ENCODE results near the gene TOM1L1.

GRCh38 chr17:54876656-54877195 lies 23.9 kb upstream of the TOM1L1 start:
- TF ChIP-seq POLR2AphosphoS5 (IDR thresholded peaks at IDR 0.05; ENCODE audit: low read depth, low read length) (no peak), REST (IDR thresholded peaks at IDR 0.05; ENCODE audit: insufficient read depth in 1 of 2, low read depth in 2 of 2, low read length in 2 of 2) (no peak), TAF1 (IDR thresholded peaks at IDR 0.05; ENCODE audit: borderline replicate concordance, insufficient read depth, low read length) (no peak)
